ENCODE results near the gene ZNF543. TPM values are rescaled to one million over a fixed set of nuclear protein-coding genes. Genes with fewer than 3 reads are reported as not detected.

Gene ZNF543
- total RNA-seq, 1 donor = 11.9 TPM

DNA sequence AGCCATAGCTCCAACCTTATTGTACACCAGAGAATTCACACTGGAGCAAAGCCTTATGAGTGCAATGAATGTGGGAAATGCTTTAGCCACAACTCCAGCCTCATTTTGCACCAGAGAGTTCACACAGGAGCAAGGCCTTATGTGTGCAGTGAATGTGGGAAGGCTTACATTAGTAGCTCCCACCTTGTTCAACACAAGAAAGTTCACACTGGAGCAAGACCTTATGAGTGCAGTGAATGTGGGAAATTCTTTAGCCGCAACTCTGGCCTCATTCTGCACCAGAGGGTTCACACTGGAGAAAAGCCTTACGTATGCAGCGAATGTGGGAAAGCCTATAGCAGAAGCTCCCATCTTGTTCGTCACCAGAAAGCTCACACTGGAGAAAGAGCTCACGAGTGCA is 37.1 kb downstream of the ZNF543 start:
- peaks cover 47% of the 10 kb centered on the region for H3K79me2 ChIP-seq (ENCODE audit: insufficient read depth, low read length)
- H3K4me1 ChIP-seq (ENCODE audit: insufficient read depth, low read length) = peaks cover 2% of the 10 kb centered on the region
- H3K27ac ChIP-seq (ENCODE audit: low read depth, low read length) = no peak overlapping the region
- DNase-seq (ENCODE audit: insufficient read length, low spot score, missing footprints) = no peak
- H3K4me3 ChIP-seq (ENCODE audit: insufficient read depth, low read length) = no peak overlapping the region
- no peaks in the 10 kb centered on the region for H3K27me3 ChIP-seq (ENCODE audit: insufficient read depth, low read length)
- H3K9me3 ChIP-seq (ENCODE audit: low read depth, low read length) = peaks cover 25% of the 10 kb centered on the region
- TF ChIP-seq, protein P1, sequence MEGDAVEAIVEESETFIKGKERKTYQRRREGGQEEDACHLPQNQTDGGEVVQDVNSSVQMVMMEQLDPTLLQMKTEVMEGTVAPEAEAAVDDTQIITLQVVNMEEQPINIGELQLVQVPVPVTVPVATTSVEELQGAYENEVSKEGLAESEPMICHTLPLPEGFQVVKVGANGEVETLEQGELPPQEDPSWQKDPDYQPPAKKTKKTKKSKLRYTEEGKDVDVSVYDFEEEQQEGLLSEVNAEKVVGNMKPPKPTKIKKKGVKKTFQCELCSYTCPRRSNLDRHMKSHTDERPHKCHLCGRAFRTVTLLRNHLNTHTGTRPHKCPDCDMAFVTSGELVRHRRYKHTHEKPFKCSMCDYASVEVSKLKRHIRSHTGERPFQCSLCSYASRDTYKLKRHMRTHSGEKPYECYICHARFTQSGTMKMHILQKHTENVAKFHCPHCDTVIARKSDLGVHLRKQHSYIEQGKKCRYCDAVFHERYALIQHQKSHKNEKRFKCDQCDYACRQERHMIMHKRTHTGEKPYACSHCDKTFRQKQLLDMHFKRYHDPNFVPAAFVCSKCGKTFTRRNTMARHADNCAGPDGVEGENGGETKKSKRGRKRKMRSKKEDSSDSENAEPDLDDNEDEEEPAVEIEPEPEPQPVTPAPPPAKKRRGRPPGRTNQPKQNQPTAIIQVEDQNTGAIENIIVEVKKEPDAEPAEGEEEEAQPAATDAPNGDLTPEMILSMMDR (IDR thresholded peaks at IDR 0.05; ENCODE audit: extremely low read depth, low read depth, low read length) = no peak
- no peak overlapping the region for H3K4me2 ChIP-seq (ENCODE audit: insufficient read depth, low read length)
- H3K36me3 ChIP-seq (ENCODE audit: insufficient read depth, low read length) = peaks cover 54% of the 10 kb centered on the region
- H2AFZ ChIP-seq (ENCODE audit: low read length) = no peak overlapping the region
- no peaks in the 10 kb centered on the region for H4K20me1 ChIP-seq (ENCODE audit: insufficient read depth, low read length)

DNA sequence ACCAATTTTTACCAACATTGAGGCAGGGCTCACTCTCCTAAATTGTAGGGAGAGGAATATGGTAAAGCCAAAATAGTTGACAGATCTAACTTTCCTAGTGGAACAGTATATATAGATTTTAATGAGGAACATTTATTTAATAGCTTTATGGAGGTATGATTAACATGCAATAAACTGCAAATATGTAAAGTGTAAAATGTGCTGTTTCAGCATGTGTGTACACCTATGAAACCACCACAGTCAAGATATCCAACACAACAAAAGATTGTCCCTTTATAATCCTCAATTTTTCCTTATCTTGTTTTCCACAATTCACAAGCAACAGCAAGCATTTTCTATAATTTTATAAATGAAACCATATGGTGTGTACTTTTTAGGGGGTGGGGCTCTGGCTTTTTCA is 39.0 kb downstream of the ZNF543 start:
- Histone ChIP-seq H3K9me3 (ENCODE audit: low read depth, low read length) (peaks cover 25% of the 10 kb centered on the region), H3K27me3 (ENCODE audit: insufficient read depth, low read length) (no peaks in the 10 kb centered on the region), H3K4me1 (ENCODE audit: insufficient read depth, low read length) (peaks cover 7% of the 10 kb centered on the region), H2AFZ (ENCODE audit: low read length) (no peak overlapping the region), H4K20me1 (ENCODE audit: insufficient read depth, low read length) (no peaks in the 10 kb centered on the region), H3K4me3 (ENCODE audit: insufficient read depth, low read length) (no peak overlapping the region), H3K36me3 (ENCODE audit: insufficient read depth, low read length) (peaks cover 47% of the 10 kb centered on the region), H3K79me2 (ENCODE audit: insufficient read depth, low read length) (peaks cover 37% of the 10 kb centered on the region), H3K27ac (ENCODE audit: low read depth, low read length) (no peak overlapping the region), H3K4me2 (ENCODE audit: insufficient read depth, low read length) (no peak overlapping the region)
- no peak for DNase-seq (ENCODE audit: insufficient read length, low spot score, missing footprints)
- TF ChIP-seq, protein P1 (IDR thresholded peaks at IDR 0.05; ENCODE audit: extremely low read depth, low read depth, low read length) = no peak

DNA sequence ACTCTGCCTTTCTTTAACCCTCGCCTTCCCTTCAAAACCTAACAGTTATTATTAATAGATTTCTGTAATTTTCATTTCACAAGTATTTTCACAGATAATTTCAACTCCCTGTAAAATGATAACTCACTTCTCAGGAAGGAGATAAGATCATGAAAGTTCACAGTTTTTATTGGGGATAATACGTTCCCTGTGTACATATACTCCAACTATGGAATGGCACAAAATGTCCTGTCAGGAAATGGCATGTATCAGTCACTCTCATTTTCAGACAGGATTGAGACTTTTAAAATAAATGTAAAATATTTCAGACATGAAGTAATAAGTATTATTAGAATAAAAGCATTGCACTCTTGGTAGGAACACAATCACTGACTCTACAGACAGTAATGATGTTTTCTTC is 42.1 kb downstream of the ZNF543 start:
- H3K27ac ChIP-seq (ENCODE audit: low read depth, low read length) = peak overlapping the region; percentile 72
- H2AFZ ChIP-seq (ENCODE audit: low read length) = peak overlapping the region; percentile 92
- TF ChIP-seq, protein P1 (IDR thresholded peaks at IDR 0.05; ENCODE audit: extremely low read depth, low read depth, low read length) = no peak
- DNase-seq (ENCODE audit: insufficient read length, low spot score, missing footprints) = peak; percentile 62
- peaks cover 8% of the 10 kb centered on the region for H3K4me1 ChIP-seq (ENCODE audit: insufficient read depth, low read length)
- H3K27me3 ChIP-seq (ENCODE audit: insufficient read depth, low read length) = no peaks in the 10 kb centered on the region
- H4K20me1 ChIP-seq (ENCODE audit: insufficient read depth, low read length) = no peaks in the 10 kb centered on the region
- peaks cover 17% of the 10 kb centered on the region for H3K36me3 ChIP-seq (ENCODE audit: insufficient read depth, low read length)
- H3K4me3 ChIP-seq (ENCODE audit: insufficient read depth, low read length) = peak overlapping the region; percentile 76
- peak overlapping the region; percentile 89 for H3K4me2 ChIP-seq (ENCODE audit: insufficient read depth, low read length)
- H3K9me3 ChIP-seq (ENCODE audit: low read depth, low read length) = peaks cover 5% of the 10 kb centered on the region
- peaks cover 29% of the 10 kb centered on the region for H3K79me2 ChIP-seq (ENCODE audit: insufficient read depth, low read length)

DNA sequence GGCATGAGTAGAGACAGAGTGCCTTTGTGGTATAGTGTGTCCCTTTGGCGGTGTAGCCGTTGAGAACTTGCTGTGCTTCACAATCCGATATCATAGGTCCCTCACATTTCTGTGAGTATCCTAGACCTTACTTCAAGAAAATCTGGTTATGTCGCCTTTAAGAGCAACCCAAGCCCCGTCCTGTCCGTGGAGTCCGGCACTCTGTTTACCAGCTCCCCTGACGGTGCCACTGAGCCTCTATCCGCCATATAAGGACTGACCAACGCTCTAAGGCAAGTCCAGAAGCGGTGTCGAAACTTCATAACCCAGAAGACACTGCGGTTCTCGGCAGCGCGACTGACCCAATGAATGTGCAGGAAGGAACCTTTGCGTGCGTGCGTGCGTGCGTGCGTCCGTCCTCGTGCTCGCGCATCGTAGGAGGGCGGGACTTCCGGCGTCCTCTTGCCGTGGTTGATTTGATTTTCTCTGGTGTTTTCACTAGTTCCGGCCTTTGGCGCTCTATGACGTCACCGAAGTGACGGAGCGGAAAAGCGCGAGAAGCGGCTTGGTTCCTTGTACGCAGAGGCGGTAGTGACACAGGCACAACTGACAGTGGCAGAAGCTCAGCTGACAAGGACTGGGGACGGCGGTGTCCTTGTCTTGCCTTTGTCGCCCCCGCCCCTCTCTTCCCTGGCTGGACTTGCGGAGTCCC is 42.9 kb downstream of the ZNF543 start, which contains the start of the genes TRAPPC2B and ZNF547:
TRAPPC2B (plus strand) TSS at position 555 of the 691 bp plus-strand sequence. CDS start 1,283 bp downstream, outside the sequence.
ZNF547 (plus strand) TSS at position 555 of the 691 bp plus-strand sequence. CDS start 5,005 bp downstream, outside the sequence.
- Histone ChIP-seq H3K9me3 (ENCODE audit: low read depth, low read length) (peaks cover 3% of the 10 kb centered on the region), H3K4me1 (ENCODE audit: insufficient read depth, low read length) (peaks cover 8% of the 10 kb centered on the region), H3K79me2 (ENCODE audit: insufficient read depth, low read length) (peaks cover 25% of the 10 kb centered on the region), H3K27ac (ENCODE audit: low read depth, low read length) (peak within 1 kb of the TSS; percentile 72), H3K4me2 (ENCODE audit: insufficient read depth, low read length) (peak within 1 kb of the TSS; percentile 89), H4K20me1 (ENCODE audit: insufficient read depth, low read length) (no peaks in the 10 kb centered on the region), H3K36me3 (ENCODE audit: insufficient read depth, low read length) (peaks cover 11% of the 10 kb centered on the region), H3K27me3 (ENCODE audit: insufficient read depth, low read length) (no peaks in the 10 kb centered on the region), H2AFZ (ENCODE audit: low read length) (peak within 1 kb of the TSS; percentile 92), H3K4me3 (ENCODE audit: insufficient read depth, low read length) (peak within 1 kb of the TSS; percentile 76)
- DNase-seq (ENCODE audit: insufficient read length, low spot score, missing footprints) = peak; percentile 98
- TF ChIP-seq, protein P1 (IDR thresholded peaks at IDR 0.05; ENCODE audit: extremely low read depth, low read depth, low read length) = no peak

Data from osteoblast (primary cell).